HL-60 (cell line): ENCODE measurements around the gene ABCC1.

Experiments
- GABPA ChIP-seq: IDR thresholded peaks from 2 replicates; pipeline ENCODE4 v1.6.1; 2012; ENCODE audit warnings: low read depth
- POLR2AphosphoS5 ChIP-seq: IDR thresholded peaks from 2 replicates; pipeline ENCODE4 v1.6.1; 2012; ENCODE audit warnings: low read depth
- SPI1 ChIP-seq: IDR thresholded peaks from 2 replicates; pipeline ENCODE4 v1.6.1; 2012; ENCODE audit warnings: low read depth, mild to moderate bottlenecking, borderline replicate concordance
- TF ChIP-seq, protein P1 (sequence below): IDR thresholded peaks from one replicate; pipeline ENCODE4 v1.5.1; 2011; ENCODE audit warnings: low read length, control low read depth, inconsistent platforms; ENCODE audit not compliant: insufficient read depth
- TF ChIP-seq, protein P2 (sequence below): IDR thresholded peaks from 2 replicates; pipeline ENCODE4 v1.6.1; 2012; ENCODE audit warnings: low read depth; ENCODE audit not compliant: insufficient replicate concordance

DNA sequence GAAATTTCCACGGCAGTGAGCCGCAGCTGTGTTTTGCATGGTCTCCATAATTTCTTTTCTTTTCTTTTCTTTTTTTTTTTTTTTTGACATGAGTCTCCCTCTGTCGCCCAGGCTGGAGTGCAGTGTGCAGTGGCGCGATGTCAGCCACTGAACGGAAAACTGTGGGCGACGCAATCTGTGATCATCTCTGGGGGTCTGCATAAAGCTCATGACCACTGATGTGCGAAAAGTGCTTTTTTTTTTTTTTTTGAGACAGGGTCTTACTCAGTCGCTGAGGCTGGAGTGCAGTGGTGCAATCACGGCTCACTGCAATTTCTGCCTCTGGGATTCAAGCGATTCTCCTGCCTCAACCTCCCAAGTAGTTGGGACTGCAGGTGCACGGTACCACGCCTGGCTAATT is 156.2 kb downstream of the ABCC1 start:
- TF ChIP-seq, protein P1, sequence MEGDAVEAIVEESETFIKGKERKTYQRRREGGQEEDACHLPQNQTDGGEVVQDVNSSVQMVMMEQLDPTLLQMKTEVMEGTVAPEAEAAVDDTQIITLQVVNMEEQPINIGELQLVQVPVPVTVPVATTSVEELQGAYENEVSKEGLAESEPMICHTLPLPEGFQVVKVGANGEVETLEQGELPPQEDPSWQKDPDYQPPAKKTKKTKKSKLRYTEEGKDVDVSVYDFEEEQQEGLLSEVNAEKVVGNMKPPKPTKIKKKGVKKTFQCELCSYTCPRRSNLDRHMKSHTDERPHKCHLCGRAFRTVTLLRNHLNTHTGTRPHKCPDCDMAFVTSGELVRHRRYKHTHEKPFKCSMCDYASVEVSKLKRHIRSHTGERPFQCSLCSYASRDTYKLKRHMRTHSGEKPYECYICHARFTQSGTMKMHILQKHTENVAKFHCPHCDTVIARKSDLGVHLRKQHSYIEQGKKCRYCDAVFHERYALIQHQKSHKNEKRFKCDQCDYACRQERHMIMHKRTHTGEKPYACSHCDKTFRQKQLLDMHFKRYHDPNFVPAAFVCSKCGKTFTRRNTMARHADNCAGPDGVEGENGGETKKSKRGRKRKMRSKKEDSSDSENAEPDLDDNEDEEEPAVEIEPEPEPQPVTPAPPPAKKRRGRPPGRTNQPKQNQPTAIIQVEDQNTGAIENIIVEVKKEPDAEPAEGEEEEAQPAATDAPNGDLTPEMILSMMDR = no peak
- TF ChIP-seq POLR2AphosphoS5 (no peak), GABPA (no peak), SPI1 (no peak)
- TF ChIP-seq, protein P2, sequence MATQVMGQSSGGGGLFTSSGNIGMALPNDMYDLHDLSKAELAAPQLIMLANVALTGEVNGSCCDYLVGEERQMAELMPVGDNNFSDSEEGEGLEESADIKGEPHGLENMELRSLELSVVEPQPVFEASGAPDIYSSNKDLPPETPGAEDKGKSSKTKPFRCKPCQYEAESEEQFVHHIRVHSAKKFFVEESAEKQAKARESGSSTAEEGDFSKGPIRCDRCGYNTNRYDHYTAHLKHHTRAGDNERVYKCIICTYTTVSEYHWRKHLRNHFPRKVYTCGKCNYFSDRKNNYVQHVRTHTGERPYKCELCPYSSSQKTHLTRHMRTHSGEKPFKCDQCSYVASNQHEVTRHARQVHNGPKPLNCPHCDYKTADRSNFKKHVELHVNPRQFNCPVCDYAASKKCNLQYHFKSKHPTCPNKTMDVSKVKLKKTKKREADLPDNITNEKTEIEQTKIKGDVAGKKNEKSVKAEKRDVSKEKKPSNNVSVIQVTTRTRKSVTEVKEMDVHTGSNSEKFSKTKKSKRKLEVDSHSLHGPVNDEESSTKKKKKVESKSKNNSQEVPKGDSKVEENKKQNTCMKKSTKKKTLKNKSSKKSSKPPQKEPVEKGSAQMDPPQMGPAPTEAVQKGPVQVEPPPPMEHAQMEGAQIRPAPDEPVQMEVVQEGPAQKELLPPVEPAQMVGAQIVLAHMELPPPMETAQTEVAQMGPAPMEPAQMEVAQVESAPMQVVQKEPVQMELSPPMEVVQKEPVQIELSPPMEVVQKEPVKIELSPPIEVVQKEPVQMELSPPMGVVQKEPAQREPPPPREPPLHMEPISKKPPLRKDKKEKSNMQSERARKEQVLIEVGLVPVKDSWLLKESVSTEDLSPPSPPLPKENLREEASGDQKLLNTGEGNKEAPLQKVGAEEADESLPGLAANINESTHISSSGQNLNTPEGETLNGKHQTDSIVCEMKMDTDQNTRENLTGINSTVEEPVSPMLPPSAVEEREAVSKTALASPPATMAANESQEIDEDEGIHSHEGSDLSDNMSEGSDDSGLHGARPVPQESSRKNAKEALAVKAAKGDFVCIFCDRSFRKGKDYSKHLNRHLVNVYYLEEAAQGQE = no peak
